Ishikawa (cell line): Measurements from ENCODE around the gene CDT1.

Source experiments
- CEBPB ChIP-seq: IDR thresholded peaks from 2 replicates; pipeline ENCODE4 v1.6.1; 2012
- CREB1 ChIP-seq: IDR thresholded peaks from 2 replicates; pipeline ENCODE4 v1.6.1; 2012; ENCODE audit warnings: low read depth
- EGR1 ChIP-seq: IDR thresholded peaks from 2 replicates; pipeline ENCODE4 v1.6.1; 2012
- EP300 ChIP-seq: IDR thresholded peaks from 2 replicates; pipeline ENCODE4 v1.6.1; 2012; ENCODE audit warnings: borderline replicate concordance
- FOXM1 ChIP-seq: IDR thresholded peaks from 2 replicates; pipeline ENCODE4 v1.6.1; 2012; ENCODE audit warnings: low read depth, borderline replicate concordance
- MAX ChIP-seq: IDR thresholded peaks from 2 replicates; pipeline ENCODE4 v1.6.1; 2012
- NFIC ChIP-seq: IDR thresholded peaks from 2 replicates; pipeline ENCODE4 v1.6.1; 2012
- RAD21 ChIP-seq: IDR thresholded peaks from 2 replicates; pipeline ENCODE4 v1.6.1; 2012; ENCODE audit warnings: low read depth
- TAF1 ChIP-seq: IDR thresholded peaks from 2 replicates; pipeline ENCODE4 v1.6.1; 2012; ENCODE audit warnings: low read depth, mild to moderate bottlenecking
- TCF12 ChIP-seq: IDR thresholded peaks from 2 replicates; pipeline ENCODE4 v1.6.1; 2012; ENCODE audit warnings: low read depth
- TEAD4 ChIP-seq: IDR thresholded peaks from 2 replicates; pipeline ENCODE4 v1.6.1; 2012
- USF1 ChIP-seq: IDR thresholded peaks from 2 replicates; pipeline ENCODE4 v1.6.1; 2012
- YY1 ChIP-seq: IDR thresholded peaks from 2 replicates; pipeline ENCODE4 v1.6.1; 2012; ENCODE audit warnings: low read depth
- ZBTB7A ChIP-seq: IDR thresholded peaks from 2 replicates; pipeline ENCODE4 v1.6.1; 2012; ENCODE audit warnings: low read depth
- TF ChIP-seq, protein P1 (sequence below): IDR thresholded peaks from 2 replicates; pipeline ENCODE4 v1.6.1; 2012; ENCODE audit warnings: low read depth, mild to moderate bottlenecking

Gene CDT1

GRCh38 chr16:88833086-88833485 lies 29.5 kb downstream of the CDT1 start:
- TF ChIP-seq, protein P1, sequence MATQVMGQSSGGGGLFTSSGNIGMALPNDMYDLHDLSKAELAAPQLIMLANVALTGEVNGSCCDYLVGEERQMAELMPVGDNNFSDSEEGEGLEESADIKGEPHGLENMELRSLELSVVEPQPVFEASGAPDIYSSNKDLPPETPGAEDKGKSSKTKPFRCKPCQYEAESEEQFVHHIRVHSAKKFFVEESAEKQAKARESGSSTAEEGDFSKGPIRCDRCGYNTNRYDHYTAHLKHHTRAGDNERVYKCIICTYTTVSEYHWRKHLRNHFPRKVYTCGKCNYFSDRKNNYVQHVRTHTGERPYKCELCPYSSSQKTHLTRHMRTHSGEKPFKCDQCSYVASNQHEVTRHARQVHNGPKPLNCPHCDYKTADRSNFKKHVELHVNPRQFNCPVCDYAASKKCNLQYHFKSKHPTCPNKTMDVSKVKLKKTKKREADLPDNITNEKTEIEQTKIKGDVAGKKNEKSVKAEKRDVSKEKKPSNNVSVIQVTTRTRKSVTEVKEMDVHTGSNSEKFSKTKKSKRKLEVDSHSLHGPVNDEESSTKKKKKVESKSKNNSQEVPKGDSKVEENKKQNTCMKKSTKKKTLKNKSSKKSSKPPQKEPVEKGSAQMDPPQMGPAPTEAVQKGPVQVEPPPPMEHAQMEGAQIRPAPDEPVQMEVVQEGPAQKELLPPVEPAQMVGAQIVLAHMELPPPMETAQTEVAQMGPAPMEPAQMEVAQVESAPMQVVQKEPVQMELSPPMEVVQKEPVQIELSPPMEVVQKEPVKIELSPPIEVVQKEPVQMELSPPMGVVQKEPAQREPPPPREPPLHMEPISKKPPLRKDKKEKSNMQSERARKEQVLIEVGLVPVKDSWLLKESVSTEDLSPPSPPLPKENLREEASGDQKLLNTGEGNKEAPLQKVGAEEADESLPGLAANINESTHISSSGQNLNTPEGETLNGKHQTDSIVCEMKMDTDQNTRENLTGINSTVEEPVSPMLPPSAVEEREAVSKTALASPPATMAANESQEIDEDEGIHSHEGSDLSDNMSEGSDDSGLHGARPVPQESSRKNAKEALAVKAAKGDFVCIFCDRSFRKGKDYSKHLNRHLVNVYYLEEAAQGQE, result no peak
- TF ChIP-seq CREB1, result no peak

GRCh38 chr16:88834670-88835069 lies 31.1 kb downstream of the CDT1 start:
- no peak for TF ChIP-seq MAX
- no peak for TF ChIP-seq ZBTB7A
- TF ChIP-seq TCF12, result no peak
- TF ChIP-seq CEBPB, result no peak
- no peak for TF ChIP-seq CREB1
- no peak for TF ChIP-seq RAD21
- TF ChIP-seq EP300, result no peak
- TF ChIP-seq YY1, result no peak
- no peak for TF ChIP-seq EGR1
- TF ChIP-seq USF1, result no peak
- no peak for TF ChIP-seq FOXM1
- no peak for TF ChIP-seq TEAD4
- TF ChIP-seq NFIC, result no peak
- no peak for TF ChIP-seq TAF1

DNA sequence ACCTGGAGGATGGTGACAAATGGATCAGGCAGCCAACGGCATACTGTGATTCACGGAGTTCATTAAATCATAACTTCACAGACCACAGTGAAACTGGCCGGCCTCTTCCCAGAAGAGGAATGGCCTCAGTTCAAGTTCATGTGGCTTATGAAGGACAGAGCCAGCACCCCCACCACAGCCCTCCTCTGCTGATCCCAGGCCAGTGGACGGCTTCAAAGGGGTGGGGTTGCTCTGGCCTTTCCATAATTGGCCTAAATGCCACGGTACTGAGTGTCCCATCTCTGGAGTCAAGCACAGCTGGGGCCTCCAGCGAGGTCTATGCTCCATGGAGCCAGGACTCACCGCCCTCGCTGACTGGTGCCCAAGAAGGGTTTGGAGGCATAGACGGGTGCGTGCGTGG lies 31.8 kb downstream of the CDT1 start:
- TF ChIP-seq ZBTB7A, result no peak
- TF ChIP-seq, protein P1, result no peak
- TF ChIP-seq USF1, result no peak
- no peak for TF ChIP-seq YY1
- no peak for TF ChIP-seq CEBPB
- no peak for TF ChIP-seq RAD21
- TF ChIP-seq EP300, result no peak
- no peak for TF ChIP-seq TAF1

DNA sequence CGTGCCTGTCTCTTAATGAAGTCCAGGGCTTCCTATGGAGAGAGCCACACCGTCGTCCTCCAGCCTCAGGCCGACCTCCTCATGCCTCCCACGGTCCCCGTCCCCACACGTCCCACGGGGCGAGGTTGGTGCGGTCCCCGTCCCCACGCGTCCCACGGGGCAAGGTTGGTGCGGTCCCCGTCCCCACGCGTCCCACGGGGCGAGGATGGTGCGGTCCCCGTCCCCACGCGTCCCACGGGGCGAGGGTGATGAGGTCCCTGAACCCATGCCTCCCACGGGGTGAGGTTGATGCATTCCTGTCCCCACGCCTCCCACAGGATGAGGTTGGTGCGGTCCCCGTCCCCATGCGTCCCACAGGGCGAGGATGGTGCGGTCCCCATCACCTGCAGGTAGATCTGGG lies 32.2 kb downstream of the CDT1 start:
- TF ChIP-seq TEAD4 (no peak), RAD21 (no peak), CREB1 (no peak), USF1 (no peak), TCF12 (no peak), ZBTB7A (no peak), CEBPB (no peak), YY1 (no peak), NFIC (no peak), EGR1 (no peak), FOXM1 (no peak), MAX (no peak), EP300 (no peak), TAF1 (no peak)
- TF ChIP-seq, protein P1, result no peak

DNA sequence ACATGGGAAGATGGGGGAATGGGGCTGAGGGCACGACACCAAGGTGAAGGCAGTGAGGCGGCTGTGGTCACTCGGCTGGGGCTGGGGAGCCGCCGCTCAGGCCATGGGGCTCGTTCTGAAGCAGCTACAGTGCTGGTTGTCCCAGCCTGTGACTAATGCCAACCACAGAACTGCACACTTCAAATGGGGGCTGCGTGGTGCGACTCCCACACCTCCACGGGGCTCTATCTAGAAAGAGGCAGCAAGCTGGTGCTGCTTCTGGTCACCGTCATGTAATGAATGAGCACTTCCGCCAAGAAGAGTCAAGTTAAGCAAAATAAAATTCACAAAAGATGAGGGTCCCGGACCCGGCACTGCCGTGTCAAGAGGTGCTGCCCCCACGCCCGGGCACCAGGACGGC lies 33.2 kb downstream of the CDT1 start:
- TF ChIP-seq YY1 (no peak), USF1 (no peak)
